GM12878 (cell line): ENCODE measurements around the gene APH1B. TPM values are rescaled to one million over a fixed set of nuclear protein-coding genes. Genes with fewer than 3 reads are reported as not detected.
A peak's percentile ranks its signal among the peaks of the same experiment; 100 is the strongest.

Experiments
- ATAC-seq: fragments of 200-7000 bp; cut with Tn5 transposase; 3 replicates; pipeline ENCODE4 v1.9.1; 2020; ENCODE audit warnings: mild to moderate bottlenecking, moderate library complexity
- BruUV-seq: library from RNA; stranded (reverse); fragments of 400-500 nt; replicated peaks from 2 replicates; lab custom pipeline; 2021; lab: Mats Ljungman, UMichigan
- CTCF ChIA-PET: fragments of 300-600 bp; sonication (Branson Sonifier 250); formaldehyde crosslinking; extraction: SDS; loops from one replicate; lab custom pipeline; 2021; ENCODE audit warnings: inconsistent platforms; lab: Yijun Ruan, JAX
- POLR2A ChIA-PET: fragments of 350-600 bp; formaldehyde crosslinking; extraction: SDS; loops from one replicate; lab custom pipeline; 2021; ENCODE audit warnings: inconsistent platforms; lab: Charles Lee
- RAD21 ChIA-PET: fragments of 300-600 bp; sonication (Branson Sonifier 250); formaldehyde crosslinking; loops from one replicate; lab custom pipeline; 2023; ENCODE audit warnings: antibody characterized with exemption; ENCODE audit not compliant: unreplicated experiment; lab: Charles Lee
- SMC1A ChIA-PET: fragments of 300-600 bp; sonication (Branson Sonifier 250); formaldehyde crosslinking; loops from one replicate; lab custom pipeline; 2023; ENCODE audit not compliant: unreplicated experiment, uncharacterized antibody; lab: Charles Lee
- DNase-seq: peaks from one replicate; pipeline ENCODE4 v3.0.0-alpha.2; 2011; ENCODE audit warnings: low read depth, low spot score
- FAIRE-seq: peaks from 3 replicates; lab custom pipeline; 2011; peaks lifted over from hg19 to GRCh38; lab: Jason Lieb, UNC
- H2AFZ ChIP-seq: 2 replicates; pipeline ENCODE4 v1.6.0; 2011; ENCODE audit warnings: low read depth, low read length, control low read depth; ENCODE audit not compliant: control insufficient read depth
- H3K27ac ChIP-seq: 2 replicates; pipeline ENCODE4 v1.5.1; 2011; ENCODE audit warnings: control low read depth; ENCODE audit not compliant: control insufficient read depth, insufficient read depth
- H3K27me3 ChIP-seq, 2 experiments: replicated peaks in 1 of 2; 2 replicates each; pipeline versions ENCODE4 v1.6.0 to v1.6.1; 2011; ENCODE audit warnings: low read length in 1 of 2; ENCODE audit not compliant: control insufficient read depth in 2 of 2, insufficient read depth in 2 of 2
- H3K36me3 ChIP-seq, 2 experiments: 2 replicates each; pipeline ENCODE4 v1.5.1; 2011; ENCODE audit warnings: low read length in 1 of 2; ENCODE audit not compliant: control insufficient read depth in 2 of 2, insufficient read depth in 2 of 2
- H3K4me1 ChIP-seq: 2 replicates; pipeline ENCODE4 v1.6.1; 2011; ENCODE audit warnings: mild to moderate bottlenecking, low read length, moderate library complexity, mixed read lengths; ENCODE audit not compliant: control insufficient read depth, insufficient read depth
- H3K4me2 ChIP-seq: 2 replicates; pipeline ENCODE4 v1.6.0; 2011; ENCODE audit warnings: control low read depth; ENCODE audit not compliant: control insufficient read depth, insufficient read depth
- H3K4me3 ChIP-seq: fragments of 200-600 bp; sonication (generic); 2 replicates; pipeline ENCODE4 v1.5.1; 2016
- H3K79me2 ChIP-seq: 2 replicates; pipeline ENCODE4 v1.6.0; 2011; ENCODE audit warnings: low read length; ENCODE audit not compliant: control insufficient read depth, insufficient read depth
- H3K9ac ChIP-seq: 2 replicates; pipeline ENCODE4 v1.8.0; 2011; ENCODE audit warnings: low read length, control low read depth, mixed read lengths; ENCODE audit not compliant: control insufficient read depth, insufficient read depth
- H3K9me3 ChIP-seq: replicated peaks from 3 replicates; pipeline ENCODE4 v1.5.1; 2011; ENCODE audit warnings: mild to moderate bottlenecking, low read length; ENCODE audit not compliant: control insufficient read depth, insufficient read depth
- H4K20me1 ChIP-seq: 2 replicates; pipeline ENCODE4 v1.6.0; 2011; ENCODE audit not compliant: control insufficient read depth, insufficient read depth
- HDGF ChIP-seq: fragments of 450-650 bp; IDR thresholded peaks from 2 replicates; pipeline ENCODE4 v1.6.1; 2016; ENCODE audit warnings: antibody characterized with exemption
- IRF4 ChIP-seq: IDR thresholded peaks from 2 replicates; pipeline ENCODE4 v1.6.1; 2011; ENCODE audit warnings: low read depth, low read length
- JUND ChIP-seq: IDR thresholded peaks from 2 replicates; pipeline ENCODE4 v1.6.1; 2012; ENCODE audit warnings: low read depth, mild to moderate bottlenecking, low read length, improper control_type of control experiment, moderate library complexity
- MLLT1 ChIP-seq: fragments of 450-650 bp; IDR thresholded peaks from 2 replicates; pipeline ENCODE4 v1.6.1; 2016; ENCODE audit warnings: mild to moderate bottlenecking
- NRF1 ChIP-seq: conservative IDR thresholded peaks from 2 replicates; pipeline ENCODE4 v1.6.1; 2011; ENCODE audit warnings: mild to moderate bottlenecking, low read depth, low read length, improper control_type of control experiment
- POU2F2 ChIP-seq: IDR thresholded peaks from 3 replicates; pipeline ENCODE4 v1.6.1; 2011; ENCODE audit warnings: low read depth, mild to moderate bottlenecking, low read length, borderline replicate concordance
- RUNX3 ChIP-seq: IDR thresholded peaks from 2 replicates; pipeline ENCODE4 v1.6.1; 2012; ENCODE audit warnings: low read length, inconsistent platforms
- SREBF2 ChIP-seq: IDR thresholded peaks from 2 replicates; pipeline ENCODE4 v1.6.1; 2012; ENCODE audit warnings: mild to moderate bottlenecking, low read length
- STAT3 ChIP-seq: IDR thresholded peaks from 2 replicates; pipeline ENCODE4 v1.6.1; 2011; ENCODE audit warnings: low read depth, low read length, improper control_type of control experiment
- TCF12 ChIP-seq: IDR thresholded peaks from 2 replicates; pipeline ENCODE4 v1.6.1; 2011; ENCODE audit warnings: low read depth, mild to moderate bottlenecking, low read length
- ZBTB11 ChIP-seq: fragments of 450-650 bp; formaldehyde crosslinking; IDR thresholded peaks from 2 replicates; pipeline ENCODE4 v1.5.0; 2022; ENCODE audit warnings: mild to moderate bottlenecking, missing genetic modification characterization
- WGBS: methylation state at CpG from one replicate; pipeline ENCODE4 v1.1.6; 2016; ENCODE audit warnings: low lambda C conversion rate; ENCODE audit not compliant: insufficient replicate concordance, insufficient coverage; ENCODE audit errors: missing lambda C conversion rate; 5-methylcytosine and 5-hydroxymethylcytosine counted together
- in situ Hi-C: fragments of 300-500 bp; cut with MboI; formaldehyde crosslinking; loops from 9 replicates; pipeline ENCODE4 v1.14.3; 2018; ENCODE audit warnings: mixed read lengths
- intact Hi-C: fragments of 100-400 bp; cut with micrococcal nuclease; formaldehyde crosslinking; loops from one replicate; pipeline ENCODE4 v1.14.2; 2022; ENCODE audit not compliant: unreplicated experiment
- polyA plus RNA-seq, 11 experiments: library from polyadenylated mRNA; depleted of rRNA in 4 of 11; unstranded in 6 of 11; stranded (reverse) in 5 of 11; fragments of >200 nt; fragmentation: Nextera tagmentation in 4 of 11; fragmentation: Illumina TruSeq in 1 of 11; extraction: Ambion mirVana in 4 of 11; extraction: Trizol in 1 of 11; gene quantifications; 1 replicate in 1 of 11; 2 replicates in 10 of 11; pipeline versions ENCODE4 v1.2.1 to v1.2.3, GENCODE V29; 2011 to 2016; ENCODE audit warnings: inconsistent platforms in 2 of 11, missing spikeins in 2 of 11, low read depth in 1 of 11
- total RNA-seq, 4 experiments: library from RNA; depleted of rRNA in 3 of 4; stranded (reverse); fragments of >200 nt in 3 of 4; fragmentation: Illumina TruSeq in 1 of 4; extraction: Trizol in 1 of 4; gene quantifications; 2 replicates each; pipeline versions ENCODE4 v1.2.1 to v1.2.3, GENCODE V29; 2013 to 2021

The APH1B gene
- total and polyA plus RNA-seq, 10 of the 15 experiments (the other 5 are each of a cell fraction or from before 2014, with no cell fraction given): 5.0 to 20.8 (median 11.1) TPM

GRCh38 chr15:63338170-63338569 is 60.8 kb downstream of the APH1B start (continued):
- TF ChIP-seq STAT3 (no peak), ZBTB11 (no peak), TCF12 (no peak), HDGF (no peak)

- H3K27ac ChIP-seq: no peak overlapping the region
- no peaks in the 10 kb centered on the region for H4K20me1 ChIP-seq
- ATAC-seq (peak; percentile 10; the same call in 1 of the 3 replicates), DNase-seq (no peak), FAIRE-seq (no peak)
- no peaks in the 10 kb centered on the region for H3K9me3 ChIP-seq
- in situ Hi-C loops: no loop called here
- no peaks in the 10 kb centered on the region for H3K36me3 ChIP-seq
- no TSS peak for BruUV-seq
- WGBS: 52% methylated on average over 10 of the region's 10 CpGs
- no peak overlapping the region for H2AFZ ChIP-seq
- ChIA-PET SMC1A (interaction anchor here (0.5 to 2.1 kb wide), 8 partner anchors 12 to 199 kb away, joined by 3 to 7 read pairs (median 4); no protein-coding TSS in a partner anchor), CTCF (interaction anchor here (0.9 to 1.9 kb wide), 4 partner anchors 11 to 128 kb away, joined by 3 to 6 read pairs (median 4); no protein-coding TSS in a partner anchor), POLR2A (interaction anchor here (0.5 to 1.4 kb wide), 3 partner anchors 15 to 157 kb away, joined by 3 to 4 read pairs (median 3); no protein-coding TSS in a partner anchor), RAD21 (interaction anchor here (1.3 kb wide), 1 partner anchor 9 kb away, joined by 3 read pairs; no protein-coding TSS in a partner anchor)
- no peak overlapping the region for H3K4me2 ChIP-seq
- H3K4me1 ChIP-seq: no peaks in the 10 kb centered on the region
- TF ChIP-seq IRF4 (no peak), JUND (no peak), SREBF2 (no peak), MLLT1 (no peak), NRF1 (no peak), POU2F2 (no peak), RUNX3 (no peak)
- H3K9ac ChIP-seq: no peak overlapping the region
- intact Hi-C loops: no loop called here
- peaks cover 0 to 1% of the 10 kb centered on the region in 2 experiments; a peak in 1 of 4 replicates for H3K27me3 ChIP-seq
- no peak overlapping the region for H3K4me3 ChIP-seq
- no peaks in the 10 kb centered on the region for H3K79me2 ChIP-seq
Measured at GRCh38 chr15:63339006-63339766, 61.8 kb downstream of the APH1B start.
